Stimulated activated CD8-positive, alpha-beta memory T cell treated with anti-CD3 and anti-CD28 coated beads, Interleukin-12 subunit alpha, Interleukin-12 subunit beta, amount 100 ng/mL, for 4 hours (primary cell): Measurements from ENCODE around the gene SULT2B1.

Source experiments
- DNase-seq: peaks from one replicate; pipeline ENCODE4 v3.0.0-alpha.2; 2020; ENCODE audit warnings: low read depth

The SULT2B1 gene

GRCh38 chr19:48600679-48601417, 48.9 kb downstream of the SULT2B1 start:
- no peak for DNase-seq

- no peak for DNase-seq
Observed at GRCh38 chr19:48603001-48603400, 51.0 kb downstream of the SULT2B1 start.

DNA sequence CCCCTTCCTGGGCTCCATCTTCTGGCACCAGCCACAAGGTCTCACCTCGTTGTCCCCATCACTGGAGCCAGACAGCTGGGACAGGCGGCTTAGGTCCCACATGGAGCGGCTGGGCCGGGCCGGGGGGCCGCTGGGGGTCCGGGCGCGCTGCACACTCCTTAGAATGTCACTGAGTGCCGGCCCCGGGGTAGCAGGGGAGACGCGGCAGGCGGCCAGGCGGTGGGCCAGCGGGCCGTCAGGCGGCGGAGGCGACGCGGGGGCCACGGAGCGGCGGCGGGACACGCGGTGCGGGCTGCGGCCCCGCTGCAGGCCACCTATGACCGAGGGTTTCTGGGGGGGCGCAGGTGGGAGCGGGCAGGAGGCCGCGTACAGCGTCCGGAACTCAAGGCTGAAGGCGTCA, 51.5 kb downstream of the SULT2B1 start:
- DNase-seq, result no peak

GRCh38 chr19:48603850-48604249, 51.9 kb downstream of the SULT2B1 start:
- DNase-seq, result no peak

- DNase-seq, result no peak
Observed at GRCh38 chr19:48606463-48607358, 54.7 kb downstream of the SULT2B1 start, which contains the start of gene SPACA4. TSS of gene SPACA4 (plus strand) at chr19:48606742. CDS start at chr19:48606979, 237 bp downstream.

DNA sequence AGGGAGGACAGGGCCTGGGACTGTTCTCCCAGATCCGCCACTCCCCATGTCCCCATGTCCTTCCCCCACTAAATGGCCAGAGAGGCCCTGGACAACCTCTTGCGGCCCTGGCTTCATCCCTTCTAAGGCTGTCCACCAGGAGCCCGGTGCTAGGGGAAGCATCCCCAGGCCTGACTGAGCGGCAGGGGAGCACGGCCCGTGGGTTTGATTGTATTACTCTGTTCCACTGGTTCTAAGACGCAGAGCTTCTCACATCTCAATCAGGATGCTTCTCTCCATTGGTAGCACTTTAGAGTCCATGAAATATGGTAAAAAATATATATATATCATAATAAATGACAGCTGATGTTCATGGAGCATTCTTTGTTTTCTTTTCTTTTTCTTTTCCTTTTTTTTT, 55.4 kb downstream of the SULT2B1 start:
- DNase-seq, result no peak

DNA sequence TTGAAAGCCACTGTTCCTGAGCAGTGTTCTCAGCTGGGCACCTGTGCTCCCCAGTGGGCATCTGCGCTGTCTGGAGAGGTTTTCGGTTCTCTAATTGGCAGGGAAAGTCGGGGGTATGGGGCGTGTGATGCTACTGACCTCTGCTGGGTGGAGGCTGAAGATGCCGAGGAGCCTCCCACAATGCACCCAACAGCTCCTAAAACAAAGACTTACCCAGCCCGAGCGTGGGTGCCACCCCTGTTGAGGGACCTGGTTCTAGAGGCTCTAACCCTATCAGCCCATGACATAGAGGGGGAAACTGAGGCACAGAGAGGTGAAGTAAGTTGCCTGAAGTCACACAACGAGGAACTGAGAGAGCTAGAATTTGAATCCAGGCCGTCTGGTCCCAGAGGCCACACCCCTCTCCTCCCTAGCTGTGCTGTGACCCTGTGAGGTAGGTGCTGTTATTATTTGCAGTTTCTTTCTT, 56.9 kb downstream of the SULT2B1 start:
- no peak for DNase-seq

DNA sequence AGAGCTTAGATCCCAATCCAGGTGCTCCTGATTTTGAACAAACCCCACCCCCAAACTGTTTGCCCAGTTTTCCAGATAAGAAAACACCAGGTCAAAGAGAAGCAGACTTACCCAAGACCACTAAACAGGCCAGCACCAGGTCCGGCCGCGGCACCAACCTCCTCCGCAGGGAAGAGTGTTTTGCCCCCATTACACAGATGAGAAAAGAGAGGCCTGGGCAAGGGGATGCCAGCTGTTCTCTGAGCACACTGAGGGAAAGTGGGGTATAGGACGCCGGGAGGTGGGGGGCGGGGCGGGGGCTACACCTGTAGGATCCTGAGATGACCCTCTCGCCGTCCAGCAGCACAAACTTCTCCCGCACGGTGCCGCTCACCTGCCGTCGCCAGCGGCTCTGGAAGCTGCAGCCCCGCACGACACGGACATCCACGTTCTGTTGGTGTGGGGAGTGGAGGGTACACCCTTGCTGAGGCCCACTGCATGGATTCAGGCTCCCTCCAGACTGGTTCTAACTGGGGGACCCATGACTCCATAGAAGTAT, 57.7 kb downstream of the SULT2B1 start:
- no peak for DNase-seq

DNA sequence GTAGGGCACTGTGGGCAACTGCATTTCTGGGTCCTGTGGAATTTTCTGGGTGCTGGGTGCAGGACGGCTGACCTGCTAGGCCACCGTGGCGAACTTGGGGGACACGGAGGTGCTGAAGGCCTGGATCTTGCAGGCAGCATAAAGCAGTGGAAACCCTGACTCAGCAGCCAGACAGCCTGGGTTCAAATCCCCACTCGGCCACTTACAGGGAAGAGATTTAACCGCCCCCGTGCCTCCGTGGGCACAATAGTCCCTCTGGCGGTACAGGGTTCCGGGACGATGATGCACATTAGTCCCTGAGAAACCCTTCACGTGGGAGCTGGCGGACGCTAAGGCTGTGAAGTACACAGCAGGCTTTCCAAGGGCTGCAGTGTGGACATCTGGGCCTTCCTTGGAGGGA, 59.9 kb downstream of the SULT2B1 start:
- DNase-seq, result no peak

- DNase-seq, result no peak
Observed at GRCh38 chr19:48613024-48613851, 61.3 kb downstream of the SULT2B1 start.

GRCh38 chr19:48613852-48614435, 62.0 kb downstream of the SULT2B1 start:
- DNase-seq, result no peak

- DNase-seq, result no peak
Observed at GRCh38 chr19:48614436-48615230, 62.7 kb downstream of the SULT2B1 start, which contains the start of gene FAM83E. TSS of gene FAM83E (minus strand) at chr19:48615076. CDS start at chr19:48613372, 1,704 bp downstream.

GRCh38 chr19:48615231-48616040, 63.5 kb downstream of the SULT2B1 start:
- DNase-seq, result no peak

DNA sequence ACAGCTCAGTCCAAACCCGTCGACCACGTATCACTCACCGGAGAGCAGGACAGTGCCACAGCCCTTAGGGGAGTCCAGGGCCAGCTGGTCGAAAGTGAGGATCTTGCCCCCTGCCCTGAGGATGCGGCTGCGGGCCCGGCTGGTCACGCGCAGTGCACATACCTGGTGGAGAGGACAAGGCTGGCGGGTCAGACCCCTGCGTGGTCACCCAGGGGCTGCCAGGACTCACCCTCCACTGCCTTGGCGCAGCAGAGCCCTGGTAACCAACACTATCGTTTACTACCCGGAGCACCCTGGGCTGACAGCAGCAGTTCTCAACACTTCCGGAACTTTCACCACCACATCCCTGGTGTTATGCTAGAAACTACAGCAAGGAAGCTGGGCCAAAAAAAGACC, 64.1 kb downstream of the SULT2B1 start:
- DNase-seq, result no peak

DNA sequence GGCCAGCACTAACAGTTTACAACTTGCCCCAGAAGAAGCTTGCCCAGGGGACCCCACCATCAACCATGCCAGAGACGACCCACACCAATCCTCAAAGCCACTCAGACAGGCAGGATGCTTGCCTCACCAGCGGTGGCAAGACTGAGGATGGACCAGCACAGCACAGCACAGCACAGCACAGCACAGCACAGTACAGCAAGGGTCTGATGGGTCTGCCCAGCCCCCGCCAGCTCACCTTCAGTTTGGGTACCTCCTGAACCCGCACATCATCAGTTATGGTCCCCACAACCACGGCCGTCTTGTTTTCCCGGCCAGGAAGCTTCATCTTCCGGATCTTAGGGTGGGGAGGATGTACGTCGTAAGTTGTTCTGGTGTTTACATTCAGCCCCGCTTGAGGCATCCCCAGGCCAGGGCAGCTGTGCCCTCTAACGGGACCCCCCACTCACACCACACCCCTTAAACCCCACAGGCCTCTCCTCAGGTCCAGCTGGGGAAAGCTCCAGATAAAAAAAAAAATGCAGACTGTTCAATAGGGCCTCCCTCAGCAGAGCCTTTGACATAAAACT, 64.6 kb downstream of the SULT2B1 start:
- DNase-seq, result no peak

- DNase-seq, result no peak
Observed at GRCh38 chr19:48617146-48617937, 65.4 kb downstream of the SULT2B1 start.

GRCh38 chr19:48618278-48618915, 66.4 kb downstream of the SULT2B1 start:
- no peak for DNase-seq
